SW 1271 (cell line): Measurements from ENCODE around the gene TRPM3.

Experiments used
- DNase-seq, 2 experiments: peaks; one replicate each; lab custom pipeline; 2025; lab: John Stamatoyannopoulos, UW

TRPM3 gene

DNA sequence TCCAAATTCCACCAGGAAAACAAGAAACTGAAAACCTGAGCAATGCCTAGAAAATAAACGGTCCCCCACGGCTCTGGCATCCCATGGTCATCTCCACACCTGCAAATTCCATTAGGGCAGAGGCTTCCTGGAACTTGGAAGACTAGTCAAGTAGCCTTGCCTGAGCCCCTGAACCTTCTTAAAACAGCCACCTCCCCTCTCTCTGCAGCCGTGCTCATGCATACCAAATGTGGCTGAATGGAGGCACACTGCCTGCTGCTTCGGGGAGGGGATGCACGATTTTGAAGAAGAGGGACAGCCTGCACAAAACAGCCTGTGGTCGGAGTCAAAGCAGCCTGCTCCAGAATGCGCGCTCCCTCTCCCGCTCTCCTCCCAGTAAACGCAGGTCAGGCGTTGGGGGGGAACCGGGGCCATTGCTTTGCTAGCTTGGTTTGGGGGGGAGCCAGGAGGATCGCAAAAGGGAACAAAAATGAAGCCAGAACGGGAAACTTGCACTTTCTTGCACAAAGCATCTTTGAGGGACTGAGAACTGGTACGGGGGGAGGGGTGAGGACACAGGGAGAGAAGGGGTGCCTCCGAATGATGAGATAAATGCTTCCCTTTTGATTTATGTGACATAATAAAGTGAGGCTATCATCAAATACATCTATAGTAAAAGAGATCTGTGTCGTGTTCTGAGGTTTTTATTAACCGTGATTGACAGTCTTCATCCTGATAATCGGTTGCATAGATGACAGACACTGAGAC is at the start of gene TRPM3:
TSS of gene TRPM3 (minus strand) at position 347 of the 747 bp plus-strand sequence. CDS start at position 80, 267 bp downstream.
- DNase-seq = no peak

DNA sequence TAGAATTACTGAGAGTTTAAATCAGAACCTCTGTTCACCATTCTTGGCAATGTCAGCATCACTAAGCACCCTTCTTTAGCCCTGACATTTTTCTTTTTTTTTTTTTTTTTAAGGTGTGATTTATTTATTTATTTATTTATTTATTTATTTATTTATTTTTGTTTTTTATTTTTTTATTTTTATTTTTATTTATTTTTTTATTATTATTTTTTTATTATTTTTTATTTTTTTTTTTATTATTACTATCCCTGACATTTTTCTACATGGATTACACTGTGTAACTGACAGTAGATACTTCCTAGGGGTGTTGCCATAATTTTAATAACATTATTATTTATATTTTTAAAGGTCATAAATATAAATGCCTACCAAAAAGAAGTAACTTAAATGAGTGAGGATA is 47.0 kb upstream of the TRPM3 start:
- no peak for DNase-seq

DNA sequence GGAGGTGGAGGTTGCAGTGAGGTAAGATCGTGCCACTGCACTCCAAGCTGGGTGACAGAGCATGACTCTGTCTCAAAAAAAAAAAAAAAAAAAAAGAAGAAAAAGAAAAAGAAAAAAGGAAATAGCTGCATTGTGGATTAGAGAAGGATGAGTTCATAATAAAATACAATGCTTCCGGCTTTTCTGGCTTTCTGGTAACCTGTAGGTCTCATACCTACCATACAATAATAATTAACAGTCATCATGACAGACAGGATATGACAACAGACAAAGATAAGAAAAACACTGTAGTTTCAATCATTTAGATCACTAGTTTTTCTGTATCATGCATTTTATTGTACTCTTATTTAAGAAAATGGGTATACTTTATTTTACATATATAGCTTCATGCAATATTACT is 40.7 kb upstream of the TRPM3 start:
- no peak for DNase-seq

DNA sequence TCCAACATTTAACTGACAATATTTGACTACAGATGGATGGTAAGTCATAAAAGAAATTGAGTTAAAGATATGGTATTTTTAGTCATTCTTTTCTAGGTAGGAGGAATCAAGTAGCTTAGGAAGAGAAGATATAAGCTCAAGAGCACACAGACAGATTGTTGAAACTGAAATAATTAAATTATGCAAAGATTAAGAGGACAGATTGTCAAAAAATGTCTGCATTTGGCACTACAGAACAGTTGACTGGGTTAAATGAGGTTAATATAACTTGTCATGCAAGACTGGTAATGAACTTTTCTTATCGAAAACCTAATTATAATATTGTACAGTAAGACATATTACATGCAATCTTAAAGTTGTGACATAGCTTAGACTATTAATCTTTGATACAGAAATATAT is 36.3 kb upstream of the TRPM3 start:
- DNase-seq = no peak

DNA sequence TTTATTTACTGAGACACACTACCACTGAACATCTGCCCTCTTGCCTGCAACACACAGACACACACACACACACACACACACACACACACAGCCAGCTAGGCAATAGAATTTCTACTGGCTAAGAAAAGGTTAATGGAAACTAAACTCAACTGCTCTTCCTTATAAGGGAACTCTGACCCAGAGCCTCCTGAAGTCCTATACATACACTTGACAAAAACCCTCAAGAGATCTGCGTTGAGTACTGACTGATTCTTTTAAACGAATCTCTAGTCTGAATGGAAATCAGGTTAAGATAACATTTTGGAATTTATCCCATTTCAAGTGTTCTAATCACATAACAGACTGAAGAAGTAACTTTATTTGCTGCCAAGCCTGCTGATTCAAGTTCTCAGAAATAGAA is 25.9 kb upstream of the TRPM3 start:
- no peak for DNase-seq

DNA sequence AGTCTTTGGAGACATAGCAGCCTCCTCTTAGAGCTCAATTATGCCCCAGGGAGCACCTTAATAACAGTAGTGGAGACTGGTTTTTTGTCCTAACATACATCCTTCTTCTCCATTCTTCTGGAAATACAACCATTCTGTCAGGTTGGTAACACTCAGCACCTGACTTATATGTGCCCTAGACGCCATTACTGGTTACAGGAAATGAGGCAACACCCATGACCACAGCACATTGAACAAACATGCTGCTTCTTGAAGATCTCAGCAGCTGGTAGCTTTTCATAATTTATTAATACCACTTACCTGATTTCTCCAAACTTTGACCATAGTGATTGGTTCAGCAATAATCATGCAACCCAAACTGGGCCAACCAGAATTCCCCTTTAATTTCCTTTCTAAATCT is 25.1 kb upstream of the TRPM3 start:
- DNase-seq = no peak

DNA sequence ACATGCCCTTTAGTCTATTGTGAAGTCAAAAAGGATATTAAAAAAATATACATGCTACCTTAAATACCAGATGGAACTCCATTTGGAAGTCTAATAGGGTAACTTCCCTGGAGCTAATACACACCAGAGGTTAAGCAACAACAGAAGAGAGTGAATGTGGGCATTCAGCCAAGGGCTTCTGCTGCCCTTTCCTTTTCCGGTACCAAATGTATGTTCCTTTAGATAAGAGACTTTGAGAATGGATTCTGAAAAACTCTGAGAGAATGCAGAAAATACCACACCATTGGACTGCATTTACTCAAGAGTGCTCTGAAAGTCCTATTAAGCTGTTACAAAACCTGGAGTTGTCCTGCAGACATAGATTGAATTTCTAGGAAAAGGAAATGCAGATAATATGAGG is 23.8 kb upstream of the TRPM3 start:
- no peak for DNase-seq

DNA sequence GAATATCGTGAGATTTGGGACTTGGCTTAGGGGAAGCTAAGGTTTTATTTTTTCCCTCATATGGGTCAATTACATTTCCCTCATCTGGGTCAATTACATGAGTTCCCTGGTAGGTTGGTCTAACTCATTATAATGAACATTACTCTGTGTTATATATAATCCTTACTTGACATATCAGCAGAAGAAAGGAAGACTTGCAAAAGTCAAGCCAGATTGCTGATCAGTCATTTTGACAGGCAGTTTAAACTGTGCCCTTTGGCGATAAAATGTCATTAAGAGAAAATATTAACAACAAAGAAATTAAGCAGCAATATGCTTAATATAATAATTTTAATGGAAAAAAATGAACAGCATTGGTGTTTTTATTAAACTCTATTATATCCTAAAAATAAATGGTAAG is 23.1 kb upstream of the TRPM3 start:
- no peak for DNase-seq

DNA sequence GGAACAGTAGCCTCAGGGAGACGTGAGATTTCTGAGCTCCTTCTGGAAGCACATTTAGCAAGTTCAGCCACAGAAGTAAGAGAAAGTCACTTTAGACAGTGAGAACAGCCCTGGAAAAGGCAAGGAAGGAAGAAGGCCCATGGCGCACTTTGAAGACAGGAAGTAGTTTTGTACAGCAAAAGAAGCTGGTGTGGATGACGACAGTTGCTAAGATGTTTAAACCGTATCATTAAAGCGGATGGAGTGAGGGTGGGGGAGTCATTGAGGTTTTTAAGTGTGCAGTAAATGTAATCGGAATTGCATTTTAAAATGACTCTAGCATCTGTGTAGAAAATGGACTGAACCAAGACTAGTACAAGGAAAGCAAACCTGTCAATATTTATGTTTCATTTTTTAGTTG is 15.3 kb upstream of the TRPM3 start:
- no peak for DNase-seq

DNA sequence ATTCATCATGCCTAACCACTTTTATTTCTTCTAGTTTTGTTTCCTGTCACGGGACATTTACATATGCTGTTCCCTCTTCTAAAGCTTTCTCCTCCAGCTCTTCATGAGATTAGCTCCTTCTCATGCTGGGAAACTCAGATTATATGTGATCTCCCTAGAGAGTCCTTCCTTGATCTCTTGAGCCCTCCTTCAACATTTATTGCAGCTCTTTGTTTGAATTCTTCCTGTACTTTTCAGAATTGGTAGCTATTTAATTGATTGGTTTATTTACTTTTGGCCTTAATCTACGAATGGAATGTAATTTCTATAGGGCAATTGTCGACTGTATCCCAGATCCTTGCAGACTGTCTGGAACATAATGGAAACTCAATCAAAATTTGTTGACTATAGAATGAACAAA is 9.7 kb upstream of the TRPM3 start:
- no peak for DNase-seq

DNA sequence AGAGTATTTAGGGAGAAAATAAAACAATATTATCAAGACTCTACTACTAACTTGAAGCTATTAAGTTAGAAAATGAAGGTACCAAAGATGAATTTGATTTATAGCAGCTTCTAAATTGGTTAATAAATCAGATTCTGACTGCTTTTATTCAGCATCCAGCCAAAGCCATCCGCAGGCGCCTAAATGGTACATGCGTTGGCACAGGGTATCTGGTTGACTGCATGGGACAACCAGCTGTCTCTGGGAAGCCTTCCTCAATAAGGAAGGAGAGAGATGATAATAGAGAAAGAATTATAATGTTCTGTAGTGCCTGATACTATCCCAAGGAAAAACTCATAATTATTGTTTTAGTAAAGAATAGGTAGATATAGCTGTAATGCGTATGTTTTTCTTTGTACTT is 9.1 kb upstream of the TRPM3 start:
- DNase-seq = no peak

DNA sequence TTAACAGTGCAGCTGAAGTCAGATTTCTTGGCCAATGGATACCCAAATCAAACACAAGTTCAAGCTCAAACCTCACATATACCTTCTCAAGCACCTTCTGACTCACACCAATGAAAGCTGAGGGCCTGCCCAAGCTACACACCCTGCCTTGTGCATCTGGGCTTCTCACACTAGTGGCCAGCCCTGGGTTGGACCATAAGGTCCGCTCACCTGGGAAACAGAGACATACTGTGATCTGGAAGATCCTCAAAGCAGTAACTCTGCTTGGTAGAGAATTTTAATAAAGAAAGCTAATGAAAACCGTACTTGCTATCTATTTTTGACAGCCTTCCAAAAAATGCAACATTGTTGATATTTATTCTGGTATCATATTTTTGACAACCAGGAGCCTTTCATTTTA is 7.4 kb upstream of the TRPM3 start:
- no peak for DNase-seq

DNA sequence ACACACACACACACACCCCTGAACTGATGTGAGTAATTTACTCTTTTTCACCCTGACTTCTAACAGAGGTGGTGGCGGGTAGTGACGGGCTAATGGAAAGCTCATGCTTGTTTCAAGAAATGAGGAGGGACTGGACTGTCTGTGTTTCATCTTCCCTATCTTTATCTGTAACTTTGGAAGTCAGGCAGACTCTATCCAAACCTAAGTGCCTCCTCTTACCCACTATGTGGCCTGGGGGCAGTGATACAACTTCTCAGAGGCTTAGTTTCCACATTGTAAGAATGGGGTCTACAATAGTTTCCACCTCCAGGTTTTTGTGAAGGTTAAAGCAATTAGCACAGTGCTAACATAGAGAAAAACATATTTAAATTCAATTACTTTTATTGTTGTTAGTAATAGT is 5.9 kb upstream of the TRPM3 start:
- DNase-seq = no peak

DNA sequence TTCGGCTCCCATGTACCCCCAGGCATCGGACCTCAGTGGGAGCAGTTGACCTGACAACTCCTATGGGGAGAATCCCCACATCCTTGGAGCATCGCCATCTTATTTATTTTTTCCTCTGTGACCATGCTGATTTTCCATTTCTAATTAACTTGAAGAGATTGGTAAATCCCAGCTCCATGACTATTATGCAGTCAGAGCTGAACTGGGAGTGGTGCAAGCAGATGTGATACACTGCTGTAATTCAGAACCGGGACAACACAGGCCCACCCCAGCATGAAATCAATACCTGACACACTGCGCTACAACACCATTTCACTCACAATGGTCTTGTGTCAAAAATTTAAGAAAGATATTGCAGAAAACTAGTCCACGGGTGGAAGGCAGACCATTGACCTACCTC is 1.0 kb upstream of the TRPM3 start:
- DNase-seq = no peak

DNA sequence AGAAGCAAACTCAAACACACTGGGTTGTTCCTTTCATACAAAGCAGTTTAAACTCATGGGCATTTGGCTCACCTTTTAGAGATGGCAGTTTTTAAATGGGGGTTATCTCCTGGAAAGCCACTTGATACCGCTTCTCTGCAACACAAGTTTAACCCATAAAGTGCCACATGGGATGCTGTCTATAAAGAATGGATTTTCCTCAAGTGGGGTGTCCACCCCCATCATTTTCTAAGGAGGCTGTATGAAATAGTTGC is 528 bp upstream of the TRPM3 start:
- no peak for DNase-seq

DNA sequence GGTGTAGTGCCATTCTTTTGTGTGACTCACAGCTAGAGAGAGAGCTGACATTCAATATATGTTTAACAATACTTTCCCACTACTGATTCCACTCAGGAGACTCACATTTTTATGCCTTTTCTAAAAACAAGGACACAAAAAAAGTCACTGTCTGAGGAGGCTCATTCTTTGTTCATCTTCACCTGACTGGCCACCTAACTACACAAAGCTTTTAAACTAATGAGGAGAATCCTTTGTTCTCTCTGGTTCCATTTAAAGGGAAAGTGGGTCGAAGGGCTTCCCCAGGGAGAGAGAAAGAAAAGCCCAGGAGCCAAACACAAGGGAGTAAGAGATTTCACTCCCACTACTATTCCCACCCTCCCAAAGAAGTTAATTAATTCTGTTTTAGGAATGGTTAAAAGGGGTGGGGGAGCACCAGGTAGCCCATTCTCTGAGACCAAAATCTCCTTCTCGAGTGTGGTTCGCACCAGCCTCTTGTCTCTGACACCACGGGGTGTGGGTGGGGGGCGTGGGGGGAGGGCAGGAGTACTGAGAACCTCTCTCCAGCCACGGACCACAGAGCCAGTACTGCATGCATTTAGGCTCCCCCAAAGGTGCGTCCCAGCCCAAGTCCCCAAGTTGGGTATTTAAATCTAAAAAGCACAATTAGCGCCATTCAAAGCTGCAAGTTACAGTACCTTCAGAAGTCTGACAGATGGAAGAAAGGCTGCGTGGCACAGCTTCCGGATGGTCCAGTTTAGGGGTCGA is 747 bp downstream of the TRPM3 start:
- DNase-seq = no peak

DNA sequence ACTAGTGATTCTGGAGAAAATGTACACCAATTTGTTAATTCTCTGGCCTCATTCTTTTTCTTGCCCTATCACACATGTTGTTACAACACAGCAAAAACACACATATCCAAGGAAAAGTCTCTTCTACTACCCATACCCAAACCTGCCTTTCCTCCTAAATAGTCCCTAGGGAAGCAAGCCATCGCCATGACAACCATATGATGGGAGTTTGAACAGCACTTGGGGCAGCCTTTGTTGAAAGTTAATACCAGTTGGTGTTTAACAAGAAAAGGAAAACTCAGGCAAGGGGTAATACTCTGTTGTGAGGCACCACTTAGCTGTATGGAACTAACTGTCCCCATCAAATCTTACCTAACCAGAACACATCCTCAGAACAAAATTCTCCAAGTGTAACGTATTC is 1.7 kb downstream of the TRPM3 start:
- DNase-seq = no peak

DNA sequence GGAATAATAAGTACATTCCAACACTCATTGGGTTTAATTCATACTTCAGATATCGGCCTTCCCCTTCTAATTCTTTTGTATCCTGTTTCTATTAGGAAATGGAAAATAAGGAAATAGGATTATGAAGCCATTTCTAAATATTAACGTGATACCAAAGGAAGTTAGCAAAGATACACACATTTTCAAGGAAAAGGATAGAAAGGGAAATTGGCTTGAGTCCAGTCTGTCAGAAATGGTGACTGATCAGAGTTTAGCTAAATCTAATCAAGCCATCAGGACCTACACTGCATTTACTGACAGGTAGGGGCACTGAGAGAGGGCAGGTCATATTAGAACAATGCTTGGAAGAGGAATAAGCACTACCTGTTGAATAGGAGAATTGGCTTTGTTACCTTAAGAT is 3.1 kb downstream of the TRPM3 start:
- DNase-seq = no peak

DNA sequence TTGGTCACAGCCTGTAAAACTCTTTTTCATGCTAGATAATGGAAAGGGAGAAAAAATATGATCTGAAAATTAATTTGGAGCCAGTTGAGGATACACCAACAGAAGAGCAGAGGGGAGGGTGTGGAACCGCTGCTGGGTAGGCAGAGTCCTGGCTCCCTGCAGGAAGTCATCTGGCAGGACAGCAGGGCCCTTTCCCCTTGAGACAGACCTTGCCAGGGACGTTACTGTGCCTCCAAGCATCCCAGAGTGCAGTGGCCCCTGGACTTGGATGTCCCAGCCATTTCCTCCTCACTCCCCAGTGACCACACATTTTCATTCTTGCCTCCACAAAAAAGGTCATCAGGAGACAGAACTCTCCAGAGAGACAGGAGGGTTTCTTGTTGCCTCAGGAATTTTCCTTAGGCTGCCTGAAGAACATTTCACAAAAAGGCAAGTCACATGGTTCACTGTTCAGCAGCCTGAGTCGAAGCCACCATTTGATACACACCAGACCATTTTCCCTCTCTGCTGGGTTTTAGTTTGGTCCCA is 5.9 kb downstream of the TRPM3 start:
- no peak for DNase-seq

DNA sequence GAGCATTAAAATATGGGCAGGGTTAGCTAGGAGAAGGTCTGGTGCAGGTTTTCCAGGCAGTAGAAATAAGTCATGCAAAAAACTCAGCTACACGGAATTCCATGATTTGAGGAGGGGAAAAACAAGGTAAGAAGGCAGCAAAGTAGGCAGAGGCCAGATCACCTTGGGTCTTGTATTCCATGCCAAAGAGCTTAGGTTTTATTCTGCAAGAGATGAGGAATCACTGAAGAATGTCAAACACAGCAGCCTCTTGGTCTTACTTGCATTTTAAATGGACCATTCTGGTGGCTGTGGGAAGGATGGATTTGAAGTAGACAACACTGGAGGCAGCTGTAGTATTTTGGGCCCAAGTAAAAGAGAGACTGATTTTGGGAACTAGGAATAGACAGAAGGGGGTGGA is 8.6 kb downstream of the TRPM3 start:
- DNase-seq = no peak

DNA sequence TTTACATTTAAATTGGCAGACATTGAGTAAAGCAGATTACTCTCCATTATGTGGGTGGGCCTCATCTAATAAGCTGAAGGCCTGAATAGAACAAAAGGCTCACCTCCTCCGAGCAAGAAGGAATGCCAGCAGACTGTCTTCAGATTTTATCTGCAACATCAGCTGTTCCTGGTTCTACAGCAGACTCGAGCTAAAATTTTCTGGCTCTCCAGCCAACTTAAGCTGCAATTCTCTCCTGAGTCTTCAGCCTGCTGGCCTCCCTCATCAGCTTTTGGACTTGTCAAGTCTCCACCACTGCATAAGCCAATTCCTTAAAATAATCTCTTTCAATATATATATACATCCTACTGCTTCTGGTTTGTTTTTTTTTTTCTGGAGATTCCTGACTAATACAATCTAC is 12.5 kb downstream of the TRPM3 start:
- DNase-seq = no peak

DNA sequence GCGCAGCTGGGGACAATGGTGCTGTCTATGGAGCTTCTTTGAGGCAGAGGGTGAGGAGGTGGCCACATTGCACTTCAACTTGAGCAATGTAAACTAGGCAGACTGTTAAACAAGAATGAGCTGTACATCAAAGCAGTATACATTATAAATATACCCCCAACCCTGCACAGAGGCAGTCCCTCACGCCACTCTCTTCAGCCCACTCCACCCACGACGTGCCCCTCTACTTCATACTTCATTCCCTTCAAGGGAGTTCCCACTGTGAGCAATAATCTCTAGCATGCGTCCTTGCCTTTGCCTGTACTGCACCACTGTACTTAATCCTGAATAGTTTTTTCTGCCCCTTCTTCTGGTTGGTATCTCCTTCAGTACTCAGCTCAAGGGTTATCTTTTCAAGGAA is 14.4 kb downstream of the TRPM3 start:
- no peak for DNase-seq

DNA sequence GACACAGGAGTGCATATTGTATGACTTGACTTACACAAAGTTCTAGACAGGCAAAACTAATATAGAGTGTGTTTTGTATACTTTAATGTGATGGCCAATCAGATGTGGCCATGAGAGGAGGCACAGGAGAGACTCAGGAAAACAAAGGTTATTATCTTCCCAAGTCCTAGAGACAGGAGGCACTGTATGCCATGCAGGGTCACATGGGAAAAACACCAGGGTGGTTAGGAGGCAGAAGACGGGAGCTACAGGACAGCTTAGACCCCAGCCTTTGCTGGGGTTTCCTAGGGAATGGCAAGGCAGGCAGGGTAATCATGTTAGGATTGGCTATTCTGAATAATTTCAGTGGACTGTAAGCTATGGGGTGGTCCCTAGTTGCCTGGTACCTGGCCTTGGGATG is 16.2 kb downstream of the TRPM3 start:
- no peak for DNase-seq

DNA sequence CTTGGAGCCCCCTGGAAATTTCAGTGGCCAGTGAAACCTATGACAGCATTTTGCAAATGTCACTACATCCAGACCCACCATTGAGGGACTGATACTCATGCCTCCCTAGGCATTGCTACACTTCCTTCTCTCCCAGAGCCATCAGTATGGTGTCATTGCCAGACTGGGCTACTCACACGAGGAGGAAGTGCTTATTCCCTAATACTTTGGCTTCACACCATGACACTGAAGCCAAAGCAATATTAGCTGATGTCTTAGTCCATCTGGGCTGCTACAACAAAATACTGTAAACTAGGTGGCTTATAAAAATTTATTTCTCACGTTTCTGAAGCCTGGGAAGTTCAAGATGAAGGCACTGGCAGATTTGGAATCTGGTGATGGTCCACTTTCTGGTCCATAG is 22.6 kb downstream of the TRPM3 start:
- DNase-seq = no peak
